GM20000 (cell line): ENCODE data around the gene ST8SIA1.

Source experiments
- DNase-seq: peaks from one replicate; pipeline ENCODE4 v3.0.0; 2012; ENCODE audit warnings: low spot score
- TF ChIP-seq, protein P1 (sequence below): IDR thresholded peaks from 2 replicates; pipeline ENCODE4 v1.5.1; 2012; ENCODE audit warnings: mild to moderate bottlenecking, control low read depth; ENCODE audit errors: extremely low read depth, missing control alignments

ST8SIA1 gene

DNA sequence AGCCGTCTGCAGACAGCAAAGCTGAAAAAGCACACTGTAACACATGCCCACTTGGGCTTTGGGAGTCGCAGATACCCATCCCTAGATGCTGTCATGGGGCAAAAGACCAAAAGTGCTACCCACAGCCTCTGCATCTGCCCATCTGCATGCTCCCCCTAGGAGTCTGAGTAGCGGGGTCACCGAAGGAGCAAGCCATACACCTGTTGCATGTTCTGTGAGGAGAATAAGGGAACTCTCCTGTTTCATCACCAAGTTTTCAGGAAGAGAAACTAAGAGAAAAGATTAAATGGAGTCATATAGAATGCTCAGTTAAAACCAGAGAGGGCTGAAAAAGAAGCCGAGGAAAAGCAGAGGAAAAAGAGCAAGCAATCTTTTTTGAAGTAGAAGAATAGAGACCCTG lies 13.7 kb upstream of the ST8SIA1 start:
- TF ChIP-seq, protein P1, sequence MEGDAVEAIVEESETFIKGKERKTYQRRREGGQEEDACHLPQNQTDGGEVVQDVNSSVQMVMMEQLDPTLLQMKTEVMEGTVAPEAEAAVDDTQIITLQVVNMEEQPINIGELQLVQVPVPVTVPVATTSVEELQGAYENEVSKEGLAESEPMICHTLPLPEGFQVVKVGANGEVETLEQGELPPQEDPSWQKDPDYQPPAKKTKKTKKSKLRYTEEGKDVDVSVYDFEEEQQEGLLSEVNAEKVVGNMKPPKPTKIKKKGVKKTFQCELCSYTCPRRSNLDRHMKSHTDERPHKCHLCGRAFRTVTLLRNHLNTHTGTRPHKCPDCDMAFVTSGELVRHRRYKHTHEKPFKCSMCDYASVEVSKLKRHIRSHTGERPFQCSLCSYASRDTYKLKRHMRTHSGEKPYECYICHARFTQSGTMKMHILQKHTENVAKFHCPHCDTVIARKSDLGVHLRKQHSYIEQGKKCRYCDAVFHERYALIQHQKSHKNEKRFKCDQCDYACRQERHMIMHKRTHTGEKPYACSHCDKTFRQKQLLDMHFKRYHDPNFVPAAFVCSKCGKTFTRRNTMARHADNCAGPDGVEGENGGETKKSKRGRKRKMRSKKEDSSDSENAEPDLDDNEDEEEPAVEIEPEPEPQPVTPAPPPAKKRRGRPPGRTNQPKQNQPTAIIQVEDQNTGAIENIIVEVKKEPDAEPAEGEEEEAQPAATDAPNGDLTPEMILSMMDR, result no peak
- DNase-seq, result no peak

DNA sequence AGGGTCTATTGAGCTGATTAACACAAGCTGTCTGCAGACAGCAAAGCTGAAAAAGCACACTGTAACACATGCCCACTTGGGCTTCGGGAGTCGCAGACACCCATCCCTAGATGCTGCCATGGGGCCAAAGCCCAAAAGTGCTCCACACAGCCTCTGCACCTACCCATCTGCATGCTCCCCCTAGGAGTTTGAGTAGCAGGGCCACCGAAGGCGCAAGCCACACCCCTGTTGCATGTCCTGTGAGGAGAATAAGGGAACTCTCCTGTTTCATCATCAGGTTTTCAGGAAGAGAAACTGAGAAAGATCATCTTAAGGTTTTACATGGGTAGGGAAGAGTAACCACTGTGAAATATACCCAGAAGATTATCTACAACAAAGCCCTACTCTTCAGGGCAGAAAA lies 5.6 kb upstream of the ST8SIA1 start:
- DNase-seq, result no peak
- TF ChIP-seq, protein P1, result no peak

DNA sequence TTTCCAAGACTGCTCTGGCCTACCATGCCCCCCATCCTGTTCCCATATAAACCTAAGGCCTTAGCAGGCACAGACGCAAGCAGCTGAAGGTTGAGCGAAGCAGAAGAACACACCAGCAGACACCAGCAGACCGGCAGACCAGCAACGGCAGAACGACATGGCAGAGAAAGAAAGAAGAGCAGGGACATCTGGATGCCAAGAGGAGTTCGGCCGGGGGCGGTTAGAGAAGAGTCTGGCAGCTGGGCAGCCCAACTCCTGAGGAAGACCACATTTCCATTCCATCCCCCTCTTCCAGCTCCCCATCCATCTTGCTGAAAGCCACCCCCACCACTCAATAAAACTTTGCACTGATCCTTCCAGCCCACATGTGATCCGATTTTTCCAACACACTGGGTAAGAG lies 5.2 kb upstream of the ST8SIA1 start:
- TF ChIP-seq, protein P1, result no peak
- no peak for DNase-seq

DNA sequence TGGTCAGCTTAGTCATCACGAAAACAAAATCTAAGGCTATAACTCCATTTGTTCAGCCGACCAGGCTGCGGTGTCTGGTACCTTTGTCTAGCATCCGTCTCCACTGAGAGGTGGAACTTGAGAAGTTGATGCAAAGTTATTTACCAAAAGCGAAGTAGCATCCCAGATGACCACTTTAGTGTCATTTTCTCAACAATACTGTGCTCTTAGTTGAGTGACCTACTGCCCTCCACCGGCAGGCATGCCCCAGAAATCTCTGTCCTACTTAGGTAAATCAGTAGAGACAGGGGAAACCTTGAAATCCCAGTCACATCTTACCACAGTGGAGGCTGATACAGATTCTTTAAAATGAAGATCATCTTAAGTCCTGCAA lies 1.3 kb upstream of the ST8SIA1 start:
- DNase-seq, result no peak
- TF ChIP-seq, protein P1, result no peak

DNA sequence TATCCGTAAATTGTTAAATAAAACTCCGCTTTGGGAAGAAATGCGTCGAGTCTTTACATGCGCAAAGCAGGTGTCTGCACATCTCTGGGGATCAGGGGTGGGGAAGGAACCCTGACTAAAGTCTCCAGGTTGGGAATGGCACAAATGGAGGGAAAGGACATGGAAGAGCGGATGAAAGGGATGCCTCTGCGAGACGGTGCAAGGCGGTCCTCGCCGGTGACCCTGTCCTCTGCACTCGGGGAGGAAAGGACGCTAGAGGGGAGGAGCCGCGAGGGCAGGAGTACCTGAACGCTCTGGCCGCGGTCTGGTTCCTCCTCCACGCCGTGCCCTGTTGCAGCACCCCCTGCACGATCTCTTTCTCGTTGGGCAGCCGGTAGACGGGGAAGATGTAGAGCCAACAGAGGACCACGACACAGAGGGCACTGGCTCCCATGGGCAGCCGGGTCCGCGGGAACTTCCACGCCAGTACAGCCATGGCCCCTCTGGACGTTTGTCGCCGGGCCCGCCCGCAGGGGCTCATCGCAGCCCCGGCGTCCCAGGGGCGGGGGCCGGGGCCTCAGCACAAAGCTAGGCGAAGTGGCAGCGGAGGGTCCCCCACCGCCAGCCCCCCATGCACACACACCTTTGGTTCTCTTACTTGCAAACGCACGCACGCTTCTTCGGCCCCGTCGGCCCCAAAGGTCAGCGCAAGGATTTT lies 646 bp downstream of the ST8SIA1 start:
- peak; percentile 18 for DNase-seq
- TF ChIP-seq, protein P1, result no peak

DNA sequence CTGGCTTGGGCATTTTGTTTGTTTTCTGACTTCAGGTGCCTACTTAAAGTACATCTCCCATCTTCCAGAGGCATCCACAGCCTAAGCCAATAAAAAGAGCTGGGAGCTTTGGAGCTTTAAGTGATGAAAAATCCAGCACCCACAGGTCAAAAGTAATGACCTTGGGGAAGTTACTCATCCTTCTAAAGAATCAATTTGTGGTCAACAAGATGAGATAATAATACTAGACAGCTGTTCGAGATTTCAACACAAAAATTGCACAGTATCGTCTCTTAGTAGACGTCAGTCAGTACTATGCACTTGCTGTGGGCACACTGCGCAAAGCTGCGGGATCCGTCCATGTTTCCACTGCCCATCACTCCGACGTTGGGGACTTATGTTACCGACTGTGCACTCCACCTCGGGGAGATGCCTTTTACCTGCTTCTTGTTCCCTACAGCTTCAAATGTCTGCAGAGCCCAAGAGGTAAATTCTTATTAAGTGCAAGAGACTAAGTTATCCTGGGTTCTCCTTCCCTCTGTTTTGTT lies 1.3 kb downstream of the ST8SIA1 start:
- no peak for DNase-seq
- TF ChIP-seq, protein P1, result no peak

DNA sequence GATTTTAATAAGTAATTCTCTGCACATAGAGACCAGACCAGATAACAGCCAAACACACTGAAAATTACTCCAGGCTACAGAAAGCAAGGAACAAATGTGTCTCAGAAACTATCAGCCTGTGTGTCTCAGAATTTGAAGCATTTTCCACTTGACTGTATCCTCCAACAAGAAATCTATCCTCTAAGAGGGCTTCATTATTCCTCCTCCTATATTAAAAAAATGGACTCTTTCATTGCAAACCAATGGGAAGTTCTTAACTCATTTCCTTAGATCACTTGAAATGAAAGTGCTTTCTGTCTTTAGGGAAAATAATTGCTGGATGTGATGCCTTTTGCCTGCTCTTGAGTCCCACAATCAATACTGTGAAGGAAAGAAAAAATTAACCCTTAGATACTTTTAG lies 2.3 kb downstream of the ST8SIA1 start:
- no peak for DNase-seq
- TF ChIP-seq, protein P1, result no peak
